T-helper 2 cell (primary cell): ENCODE measurements around the gene NTNG2.

Experiments
- DNase-seq, 5 experiments: peaks; one replicate each; pipeline versions ENCODE4 v3.0.0 to v3.0.0-alpha.2; 2012 to 2022

The NTNG2 gene

GRCh38 chr9:132175431-132175830 lies 13.6 kb downstream of the NTNG2 start:
- DNase-seq: no peak

DNA sequence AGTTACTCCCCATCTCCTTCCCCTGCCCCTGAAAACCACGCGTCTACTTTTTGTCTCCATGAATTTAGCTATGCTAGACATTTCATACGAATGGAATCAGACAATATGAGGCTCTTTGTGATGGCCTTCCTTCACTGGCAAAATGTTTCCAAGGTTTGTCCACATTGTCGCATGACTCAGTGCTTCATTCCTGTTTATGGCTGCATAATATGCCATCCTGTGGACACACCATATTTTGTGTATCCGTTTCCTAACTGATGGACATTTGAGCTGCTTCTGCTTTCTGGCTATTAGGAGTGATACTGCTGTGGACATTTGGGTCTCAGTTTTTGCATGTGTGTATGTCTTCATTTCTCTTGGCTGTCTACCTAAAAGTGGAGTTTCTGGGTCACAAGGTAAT lies 14.5 kb downstream of the NTNG2 start:
- no peak for DNase-seq

DNA sequence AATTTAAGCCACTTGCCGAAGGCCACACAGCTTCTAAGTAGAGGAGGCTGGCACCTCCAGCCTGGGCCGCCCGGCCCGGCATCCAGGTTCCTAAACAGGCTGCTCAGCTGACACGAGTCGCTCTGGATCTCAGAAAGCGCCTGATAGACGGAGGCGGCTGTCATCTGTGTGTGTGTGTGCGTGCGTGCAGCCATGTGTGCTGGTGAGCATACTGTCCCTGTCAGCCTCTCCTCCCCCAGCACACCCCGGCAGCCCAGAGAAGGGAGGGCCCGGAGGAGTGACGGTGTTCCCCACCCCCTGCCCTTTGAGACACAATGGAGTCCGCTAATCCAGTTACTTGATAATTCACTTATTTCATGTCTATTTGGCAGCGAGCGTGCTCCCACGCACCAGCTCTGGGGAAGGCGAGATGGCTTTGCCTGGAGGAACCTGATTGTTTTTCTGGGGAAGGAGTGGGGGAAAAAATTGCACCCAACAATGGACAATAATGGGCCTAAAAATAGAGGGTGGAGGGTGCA lies 20.0 kb downstream of the NTNG2 start:
- DNase-seq: no peak

GRCh38 chr9:132182314-132183091 lies 20.6 kb downstream of the NTNG2 start:
- no peak for DNase-seq

- DNase-seq: no peak
Measured at GRCh38 chr9:132183134-132183533, 21.3 kb downstream of the NTNG2 start.

DNA sequence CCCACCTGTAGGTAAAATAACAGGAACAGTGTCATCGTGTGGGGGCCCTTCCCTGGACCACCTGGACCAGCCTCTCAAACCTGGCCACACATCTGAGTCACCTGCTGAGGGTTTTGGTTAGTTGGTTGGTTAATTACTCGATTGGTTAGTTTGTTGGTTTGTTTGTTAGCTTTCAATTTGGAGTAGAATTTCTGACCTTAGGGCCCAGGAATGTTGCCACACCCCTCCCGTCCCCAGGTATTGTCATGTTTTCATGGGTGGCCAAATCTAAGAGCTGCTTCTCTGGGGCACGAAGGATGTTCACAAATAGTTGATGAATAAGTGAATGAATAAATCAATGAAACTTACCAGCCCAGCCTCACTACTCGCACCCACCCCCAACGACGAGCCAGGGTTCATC lies 21.9 kb downstream of the NTNG2 start:
- DNase-seq: no peak

DNA sequence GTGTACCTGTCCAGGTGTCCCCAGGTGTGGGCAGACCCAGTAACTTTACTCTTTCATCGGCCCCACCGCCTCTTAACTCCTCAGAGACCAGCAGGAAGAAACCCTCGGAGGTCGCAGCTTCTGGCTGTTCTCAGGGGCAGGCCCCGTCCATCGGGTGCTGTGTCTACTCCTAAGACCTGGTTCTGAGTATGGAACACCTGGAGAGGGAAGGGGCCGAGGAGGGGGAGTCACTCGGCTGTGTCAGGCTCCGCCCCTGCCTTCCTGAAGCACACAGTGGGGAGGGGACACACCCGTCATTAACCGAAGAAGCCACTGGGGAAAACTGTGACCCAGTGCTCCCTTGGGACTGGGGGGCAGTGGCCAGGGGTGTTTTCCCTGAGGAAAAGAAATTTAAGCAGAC lies 22.3 kb downstream of the NTNG2 start:
- DNase-seq: no peak

GRCh38 chr9:132185073-132186009 lies 23.5 kb downstream of the NTNG2 start:
- DNase-seq: no peak

- DNase-seq: no peak
Measured at GRCh38 chr9:132187121-132187620, 25.3 kb downstream of the NTNG2 start.

GRCh38 chr9:132190966-132191365 lies 29.1 kb downstream of the NTNG2 start:
- no peak for DNase-seq

- DNase-seq: no peak
Measured at GRCh38 chr9:132192728-132193127, 30.9 kb downstream of the NTNG2 start.

DNA sequence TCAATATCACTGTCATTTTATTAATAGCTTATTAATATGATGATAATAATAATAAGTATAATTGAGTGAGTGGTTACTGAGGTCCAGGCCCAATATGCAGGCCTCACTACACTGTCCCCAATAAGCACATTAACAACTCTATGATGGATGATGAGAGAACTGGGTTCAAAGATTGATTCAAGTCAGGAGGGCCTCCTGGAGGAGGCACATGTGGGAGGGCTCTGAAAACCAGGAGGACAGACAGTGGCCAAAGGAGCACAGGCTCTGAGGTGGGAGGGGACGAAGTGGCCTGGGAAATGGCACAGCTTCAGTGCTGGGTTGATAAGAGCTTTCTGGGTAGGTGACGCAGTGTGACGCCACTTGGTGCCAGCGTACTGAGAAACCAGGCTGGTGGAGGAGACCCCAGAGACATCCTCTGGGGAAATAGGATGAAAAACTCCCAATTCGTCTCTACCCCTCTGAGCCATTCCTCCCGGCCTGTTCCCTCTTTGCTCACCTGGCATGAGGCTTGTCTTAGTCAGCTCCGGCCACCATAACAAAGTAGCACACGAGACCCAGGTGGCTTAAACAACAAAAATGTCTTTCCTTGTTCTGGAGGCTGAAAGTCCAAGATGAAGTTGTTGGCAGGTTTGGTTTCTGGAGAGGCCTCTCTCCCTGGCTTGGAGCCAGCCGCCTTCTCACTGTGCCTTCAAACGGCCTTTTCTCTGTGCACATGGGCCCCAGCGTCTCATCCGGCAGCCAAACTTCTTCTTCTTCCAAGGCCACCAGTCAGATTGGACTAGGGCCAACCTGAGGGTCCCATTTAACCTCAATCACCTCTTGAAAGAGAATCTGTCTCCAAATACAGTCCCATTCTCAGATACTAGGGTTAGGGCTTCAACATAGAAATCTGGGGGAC lies 31.6 kb downstream of the NTNG2 start:
- DNase-seq: no peak

DNA sequence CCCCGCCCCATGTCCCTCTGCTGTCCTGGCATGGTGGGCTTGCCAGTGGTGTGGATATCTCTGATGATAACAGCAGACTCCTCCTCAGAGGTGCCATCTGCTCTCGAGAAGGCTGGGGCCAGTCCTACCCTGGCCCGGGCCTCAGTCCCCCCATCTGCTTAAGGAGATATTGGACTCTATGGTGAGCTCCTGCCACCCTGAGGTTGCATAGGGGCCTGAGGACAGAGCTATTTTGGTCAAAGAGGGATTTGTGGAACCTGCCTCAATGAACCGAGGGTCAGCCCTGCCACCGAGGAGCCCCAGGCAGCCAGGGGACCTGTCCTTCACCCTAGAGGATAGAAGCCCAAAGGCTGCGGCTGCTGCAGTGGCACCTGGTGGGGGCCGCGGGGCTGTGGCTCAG lies 32.6 kb downstream of the NTNG2 start:
- no peak for DNase-seq

GRCh38 chr9:132197315-132197714 lies 35.5 kb downstream of the NTNG2 start:
- no peak for DNase-seq

DNA sequence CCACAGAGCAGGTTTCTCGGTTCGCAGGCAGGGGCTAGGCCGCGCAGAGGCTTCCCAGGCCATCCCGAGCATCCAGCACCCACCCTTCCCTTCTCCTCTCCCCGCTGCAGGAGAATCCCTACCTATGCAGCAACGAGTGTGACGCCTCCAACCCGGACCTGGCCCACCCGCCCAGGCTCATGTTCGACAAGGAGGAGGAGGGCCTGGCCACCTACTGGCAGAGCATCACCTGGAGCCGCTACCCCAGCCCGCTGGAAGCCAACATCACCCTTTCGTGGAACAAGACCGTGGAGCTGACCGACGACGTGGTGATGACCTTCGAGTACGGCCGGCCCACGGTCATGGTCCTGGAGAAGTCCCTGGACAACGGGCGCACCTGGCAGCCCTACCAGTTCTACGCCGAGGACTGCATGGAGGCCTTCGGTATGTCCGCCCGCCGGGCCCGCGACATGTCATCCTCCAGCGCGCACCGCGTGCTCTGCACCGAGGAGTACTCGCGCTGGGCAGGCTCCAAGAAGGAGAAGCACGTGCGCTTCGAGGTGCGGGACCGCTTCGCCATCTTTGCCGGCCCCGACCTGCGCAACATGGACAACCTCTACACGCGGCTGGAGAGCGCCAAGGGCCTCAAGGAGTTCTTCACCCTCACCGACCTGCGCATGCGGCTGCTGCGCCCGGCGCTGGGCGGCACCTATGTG lies 36.1 kb downstream of the NTNG2 start:
- DNase-seq: no peak

DNA sequence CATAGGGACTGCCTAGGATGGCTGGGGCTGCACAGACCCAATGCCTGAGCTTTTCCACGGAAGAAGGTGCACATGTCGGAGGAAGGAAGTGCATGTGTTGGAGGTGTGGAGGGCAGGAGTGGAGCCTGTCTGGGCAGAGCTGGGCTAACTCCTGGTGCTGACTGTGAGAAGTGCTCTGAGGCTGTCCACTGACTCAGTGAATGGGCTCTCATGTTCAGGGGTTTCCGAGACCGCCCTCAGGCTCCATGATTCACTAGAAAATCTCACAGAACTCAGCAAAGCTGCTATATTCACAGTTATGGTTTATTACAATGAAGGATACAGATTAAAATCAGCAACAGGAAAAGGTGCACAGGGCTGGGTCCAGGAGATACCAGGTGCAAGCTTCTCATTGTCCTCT lies 37.2 kb downstream of the NTNG2 start:
- DNase-seq: no peak

DNA sequence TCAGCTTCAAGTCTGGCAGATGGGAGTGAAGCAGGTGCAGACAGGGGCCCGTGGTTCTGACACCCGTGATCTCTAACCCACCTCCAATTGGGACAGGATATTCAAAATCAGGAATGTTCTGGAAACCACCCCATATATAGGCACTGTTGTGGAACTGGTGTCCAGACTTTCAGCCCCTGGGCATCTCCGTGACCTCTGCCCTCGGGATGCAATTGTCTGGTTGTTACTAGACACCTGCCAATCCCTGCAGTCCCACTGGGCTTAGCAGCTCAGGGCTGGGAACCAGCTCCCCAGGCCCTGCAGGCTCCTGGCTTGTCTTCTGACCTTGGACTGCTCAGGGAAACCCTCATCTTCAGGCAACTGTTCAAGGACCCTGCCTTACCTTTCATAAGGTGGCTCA lies 38.8 kb downstream of the NTNG2 start:
- DNase-seq: no peak

DNA sequence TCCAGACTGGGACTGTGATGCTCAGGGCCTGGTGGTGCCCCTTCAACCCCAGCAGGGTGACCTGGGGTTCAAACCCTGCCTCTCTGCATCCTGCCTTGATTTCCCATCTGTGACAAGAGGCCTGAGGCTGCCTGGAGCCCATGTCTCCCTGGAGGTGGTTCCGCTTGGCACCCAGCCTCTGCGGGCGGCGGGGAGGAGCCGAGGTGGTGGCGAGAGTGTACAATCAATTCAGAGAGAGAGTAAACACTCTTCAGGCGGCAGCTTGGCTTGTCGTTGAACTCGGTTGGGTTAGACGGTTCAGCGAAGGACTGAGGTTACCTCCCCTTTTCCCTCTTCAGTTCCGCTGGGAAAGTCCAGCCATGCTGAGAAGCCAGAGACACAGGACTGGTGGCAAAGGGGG lies 39.3 kb downstream of the NTNG2 start:
- DNase-seq: no peak

- no peak for DNase-seq
Measured at GRCh38 chr9:132201780-132202703, 40.2 kb downstream of the NTNG2 start.

- DNase-seq: no peak
Measured at GRCh38 chr9:132204883-132205282, 43.0 kb downstream of the NTNG2 start.

GRCh38 chr9:132207215-132207614 lies 45.4 kb downstream of the NTNG2 start:
- no peak for DNase-seq
